Activated T-cell treated with anti-CD3 and anti-CD28 coated beads, Interleukin-2, amount 50 U/mL, for 24 hours (primary cell): ENCODE results near the gene MAD1L1.

ENCODE experiments used
- DNase-seq: peaks from one replicate; pipeline ENCODE4 v3.0.0-alpha.2; 2020
- H3K27ac Mint-ChIP-seq: 2 replicates; pipeline ENCODE4 v1.8.0; 2020; ENCODE audit warnings: mild to moderate bottlenecking, mixed read lengths
- H3K27me3 Mint-ChIP-seq: 2 replicates; pipeline ENCODE4 v1.8.0; 2020; ENCODE audit warnings: mixed read lengths
- H3K36me3 Mint-ChIP-seq: 2 replicates; pipeline ENCODE4 v1.8.0; 2020; ENCODE audit warnings: low read depth, mixed read lengths
- H3K4me1 Mint-ChIP-seq: 2 replicates; pipeline ENCODE4 v1.8.0; 2020; ENCODE audit warnings: low read depth, mixed read lengths
- H3K4me3 Mint-ChIP-seq: 2 replicates; pipeline ENCODE4 v1.8.0; 2020; ENCODE audit warnings: mild to moderate bottlenecking, moderate library complexity, mixed read lengths
- H3K9me3 Mint-ChIP-seq: 2 replicates; pipeline ENCODE4 v1.8.0; 2020; ENCODE audit warnings: mixed read lengths

Gene MAD1L1

GRCh38 chr7:2093843-2094220, 138.9 kb downstream of the MAD1L1 start:
- Mint-ChIP-seq H3K4me1 (peaks cover 21% of the 10 kb centered on the region), H3K9me3 (no peaks in the 10 kb centered on the region), H3K36me3 (peaks cover 19% of the 10 kb centered on the region), H3K27ac (peak overlapping the region; percentile 18), H3K4me3 (no peak overlapping the region), H3K27me3 (no peaks in the 10 kb centered on the region)
- no peak for DNase-seq

GRCh38 chr7:2093215-2093842, 139.4 kb downstream of the MAD1L1 start:
- Mint-ChIP-seq H3K9me3 (no peaks in the 10 kb centered on the region), H3K4me3 (no peak overlapping the region), H3K27ac (peak overlapping the region; percentile 18), H3K27me3 (no peaks in the 10 kb centered on the region), H3K36me3 (peaks cover 19% of the 10 kb centered on the region), H3K4me1 (peaks cover 16% of the 10 kb centered on the region)
- no peak for DNase-seq

GRCh38 chr7:2092279-2092678, 140.5 kb downstream of the MAD1L1 start:
- H3K27me3 Mint-ChIP-seq: no peaks in the 10 kb centered on the region
- no peaks in the 10 kb centered on the region for H3K9me3 Mint-ChIP-seq
- no peak overlapping the region for H3K4me3 Mint-ChIP-seq
- DNase-seq: no peak
- peaks cover 11% of the 10 kb centered on the region for H3K4me1 Mint-ChIP-seq
- peaks cover 19% of the 10 kb centered on the region for H3K36me3 Mint-ChIP-seq
- no peak overlapping the region for H3K27ac Mint-ChIP-seq

- Mint-ChIP-seq H3K4me1 (peaks cover 11% of the 10 kb centered on the region), H3K27ac (no peak overlapping the region), H3K4me3 (no peak overlapping the region), H3K36me3 (peaks cover 19% of the 10 kb centered on the region), H3K9me3 (no peaks in the 10 kb centered on the region), H3K27me3 (no peaks in the 10 kb centered on the region)
- no peak for DNase-seq
Observed at GRCh38 chr7:2090526-2091520, 141.9 kb downstream of the MAD1L1 start.

- no peak overlapping the region for H3K27ac Mint-ChIP-seq
- H3K4me1 Mint-ChIP-seq: peaks cover 23% of the 10 kb centered on the region
- H3K27me3 Mint-ChIP-seq: no peaks in the 10 kb centered on the region
- DNase-seq: no peak
- peaks cover 22% of the 10 kb centered on the region for H3K36me3 Mint-ChIP-seq
- H3K9me3 Mint-ChIP-seq: no peaks in the 10 kb centered on the region
- no peak overlapping the region for H3K4me3 Mint-ChIP-seq
Observed at GRCh38 chr7:2088801-2089200, 143.9 kb downstream of the MAD1L1 start.

GRCh38 chr7:2087744-2088143, 145.0 kb downstream of the MAD1L1 start:
- H3K4me1 Mint-ChIP-seq: peaks cover 30% of the 10 kb centered on the region
- no peak for DNase-seq
- H3K27ac Mint-ChIP-seq: no peak overlapping the region
- H3K36me3 Mint-ChIP-seq: peaks cover 29% of the 10 kb centered on the region
- H3K9me3 Mint-ChIP-seq: no peaks in the 10 kb centered on the region
- no peak overlapping the region for H3K4me3 Mint-ChIP-seq
- no peaks in the 10 kb centered on the region for H3K27me3 Mint-ChIP-seq

- no peaks in the 10 kb centered on the region for H3K9me3 Mint-ChIP-seq
- H3K4me3 Mint-ChIP-seq: no peak overlapping the region
- DNase-seq: no peak
- H3K27ac Mint-ChIP-seq: no peak overlapping the region
- peaks cover 24% of the 10 kb centered on the region for H3K36me3 Mint-ChIP-seq
- peaks cover 30% of the 10 kb centered on the region for H3K4me1 Mint-ChIP-seq
- H3K27me3 Mint-ChIP-seq: no peaks in the 10 kb centered on the region
Observed at GRCh38 chr7:2086229-2086628, 146.5 kb downstream of the MAD1L1 start.

- Mint-ChIP-seq H3K4me3 (no peak overlapping the region), H3K4me1 (peaks cover 30% of the 10 kb centered on the region), H3K9me3 (no peaks in the 10 kb centered on the region), H3K27ac (no peak overlapping the region), H3K27me3 (no peaks in the 10 kb centered on the region), H3K36me3 (peaks cover 20% of the 10 kb centered on the region)
- no peak for DNase-seq
Observed at GRCh38 chr7:2085804-2086203, 146.9 kb downstream of the MAD1L1 start.

GRCh38 chr7:2084781-2085505, 147.8 kb downstream of the MAD1L1 start:
- no peaks in the 10 kb centered on the region for H3K27me3 Mint-ChIP-seq
- no peaks in the 10 kb centered on the region for H3K9me3 Mint-ChIP-seq
- DNase-seq: no peak
- H3K36me3 Mint-ChIP-seq: peaks cover 20% of the 10 kb centered on the region
- H3K27ac Mint-ChIP-seq: no peak overlapping the region
- peaks cover 30% of the 10 kb centered on the region for H3K4me1 Mint-ChIP-seq
- no peak overlapping the region for H3K4me3 Mint-ChIP-seq

GRCh38 chr7:2084331-2084730, 148.4 kb downstream of the MAD1L1 start:
- Mint-ChIP-seq H3K27me3 (no peaks in the 10 kb centered on the region), H3K36me3 (peaks cover 20% of the 10 kb centered on the region), H3K27ac (peak overlapping the region; percentile 55), H3K4me3 (no peak overlapping the region), H3K4me1 (peaks cover 35% of the 10 kb centered on the region), H3K9me3 (no peaks in the 10 kb centered on the region)
- no peak for DNase-seq

GRCh38 chr7:2083362-2083761, 149.4 kb downstream of the MAD1L1 start:
- peaks cover 35% of the 10 kb centered on the region for H3K4me1 Mint-ChIP-seq
- no peak overlapping the region for H3K27ac Mint-ChIP-seq
- H3K4me3 Mint-ChIP-seq: no peak overlapping the region
- DNase-seq: no peak
- H3K36me3 Mint-ChIP-seq: peaks cover 20% of the 10 kb centered on the region
- no peaks in the 10 kb centered on the region for H3K27me3 Mint-ChIP-seq
- no peaks in the 10 kb centered on the region for H3K9me3 Mint-ChIP-seq

GRCh38 chr7:2082139-2082998, 150.4 kb downstream of the MAD1L1 start:
- Mint-ChIP-seq H3K27me3 (no peaks in the 10 kb centered on the region), H3K4me3 (no peak overlapping the region), H3K36me3 (peaks cover 21% of the 10 kb centered on the region), H3K4me1 (peaks cover 31% of the 10 kb centered on the region), H3K9me3 (no peaks in the 10 kb centered on the region), H3K27ac (no peak overlapping the region)
- no peak for DNase-seq

- no peak for DNase-seq
- Mint-ChIP-seq H3K27ac (peak overlapping the region; percentile 9), H3K9me3 (no peaks in the 10 kb centered on the region), H3K4me3 (no peak overlapping the region), H3K4me1 (peaks cover 32% of the 10 kb centered on the region), H3K27me3 (no peaks in the 10 kb centered on the region), H3K36me3 (peaks cover 28% of the 10 kb centered on the region)
Observed at GRCh38 chr7:2081526-2082135, 151.1 kb downstream of the MAD1L1 start.
